Measurements from ENCODE around the gene ZNF653.

Gene ZNF653

GRCh38 chr19:11513946-11514345 lies 8.3 kb upstream of the ZNF653 start:
- DNase-seq: no peak

GRCh38 chr19:11510444-11510843 lies 4.8 kb upstream of the ZNF653 start:
- DNase-seq: no peak

GRCh38 chr19:11507370-11508078 lies 1.9 kb upstream of the ZNF653 start:
- DNase-seq: no peak

- no peak for DNase-seq
Measured at GRCh38 chr19:11506967-11507366, 1.3 kb upstream of the ZNF653 start.

GRCh38 chr19:11506101-11506555 lies 489 bp upstream of the ZNF653 start:
- no peak for DNase-seq

- DNase-seq: peak; percentile 99
Measured at GRCh38 chr19:11505032-11505503, 571 bp downstream of the ZNF653 start.

- DNase-seq: no peak
Measured at GRCh38 chr19:11504502-11505031, 1.1 kb downstream of the ZNF653 start.

- no peak for DNase-seq
Measured at GRCh38 chr19:11499890-11500420, 5.7 kb downstream of the ZNF653 start.

GRCh38 chr19:11499220-11499726 lies 6.4 kb downstream of the ZNF653 start:
- no peak for DNase-seq

GRCh38 chr19:11496391-11497163 lies 9.1 kb downstream of the ZNF653 start:
- DNase-seq: peak; percentile 80

- no peak for DNase-seq
Measured at GRCh38 chr19:11495885-11496284, 9.8 kb downstream of the ZNF653 start.

GRCh38 chr19:11495481-11495880 lies 10.2 kb downstream of the ZNF653 start:
- DNase-seq: no peak

- no peak for DNase-seq
Measured at GRCh38 chr19:11494634-11495285, 10.9 kb downstream of the ZNF653 start.

- DNase-seq: no peak
Measured at GRCh38 chr19:11489378-11489777, 16.3 kb downstream of the ZNF653 start.

GRCh38 chr19:11486661-11487503 lies 18.8 kb downstream of the ZNF653 start:
- no peak for DNase-seq

GRCh38 chr19:11485245-11485837 lies 20.3 kb downstream of the ZNF653 start:
- no peak for DNase-seq

GRCh38 chr19:11483366-11484111 lies 22.1 kb downstream of the ZNF653 start:
- DNase-seq: no peak

- DNase-seq: peak; percentile 93
Measured at GRCh38 chr19:11482384-11483050, 23.1 kb downstream of the ZNF653 start.

GRCh38 chr19:11481534-11482383 lies 23.9 kb downstream of the ZNF653 start:
- DNase-seq: peak; percentile 88
